Ovary (tissue), 9 donors: Measurements from ENCODE around the gene BRICD5. TPM values are rescaled to one million over a fixed set of nuclear protein-coding genes. Genes with fewer than 3 reads are reported as not detected.

Experiments used
- DNase-seq, 5 donors: peaks; one replicate each; pipeline ENCODE4 v3.0.0-alpha.2; 2019 to 2020
- H3K27ac ChIP-seq, 2 donors: fragments of 200-600 bp; one replicate each; pipeline versions ENCODE4 v1.5.1 to v1.8.0; 2019 to 2022
- H3K27me3 ChIP-seq: fragments of 200-600 bp; one replicate; pipeline ENCODE4 v1.8.0; 2022
- H3K36me3 ChIP-seq: fragments of 200-600 bp; sonication (generic); one replicate; pipeline ENCODE4 v1.5.1; 2019
- H3K4me1 ChIP-seq: one replicate; pipeline ENCODE4 v1.8.1; 2013; ENCODE audit warnings: mild to moderate bottlenecking, moderate library complexity; ENCODE audit not compliant: insufficient read depth
- H3K4me3 ChIP-seq: fragments of 200-600 bp; sonication (generic); one replicate; pipeline ENCODE4 v1.5.1; 2017
- H3K9me3 ChIP-seq, 2 donors: fragments of 200-600 bp in 1 of 2; sonication (generic) in 1 of 2; one replicate each; pipeline versions ENCODE4 v1.5.1 to v1.8.1; 2013 to 2019; ENCODE audit warnings: mild to moderate bottlenecking in 1 of 2, moderate library complexity in 1 of 2
- EP300 ChIP-seq: sonication (generic); formaldehyde crosslinking; IDR thresholded peaks from one replicate; pipeline ENCODE4 v1.6.1; 2017; ENCODE audit warnings: antibody characterized with exemption
- POLR2A ChIP-seq: fragments of 450-650 bp; IDR thresholded peaks from one replicate; pipeline ENCODE4 v1.6.1; 2017; ENCODE audit warnings: antibody characterized with exemption, mild to moderate bottlenecking, moderate library complexity
- WGBS, 3 donors: extraction: QIAGEN DNeasy Blood & Tissue Kit in 1 of 3; methylation state at CpG; one replicate each; pipeline versions ENCODE4 v1.1.5 to v1.1.7; 2013 to 2017; 5-methylcytosine and 5-hydroxymethylcytosine counted together
- intact Hi-C, 4 donors: fragments of 100-400 bp; cut with DNase I; formaldehyde crosslinking; loops; one replicate each; pipeline versions ENCODE4 v1.11.0 to v1.15.1; 2022 to 2023
- polyA plus RNA-seq, 2 donors: library from polyadenylated mRNA; stranded (reverse); fragments of 200-250 nt in 1 of 2; fragments of 350-450 nt in 1 of 2; fragmentation: Illumina TruSeq in 1 of 2; extraction: RNeasy Lipid Tissue Mini Kit (QIAGEN cat#74804) in 1 of 2; gene quantifications; one replicate each; pipeline ENCODE4 v1.2.3, GENCODE V29; 2013 to 2014
- total RNA-seq, 7 donors: library from RNA; depleted of rRNA in 2 of 7; stranded (reverse); fragments of >200 nt in 2 of 7; fragmentation: NEBNext Ultra II Directional in 3 of 7; extraction: Animal tissue kit (Norgen Biotek cat#: 25700) in 3 of 7; gene quantifications; one replicate each; pipeline versions ENCODE4 v1.1.0 to v1.2.4, GENCODE V29; 2016 to 2023
- TF ChIP-seq, protein P1 (sequence below), 3 donors: fragments of 450-650 bp in 2 of 3; fragments of 200-600 bp in 1 of 3; IDR thresholded peaks; one replicate each; pipeline versions ENCODE4 v1.5.1 to v1.8.0; 2016 to 2022; ENCODE audit warnings: antibody characterized with exemption in 3 of 3, mild to moderate bottlenecking in 1 of 3
- donor health status: DM: no; HTN: no; CAD: no; lungs with moderate emphysema.
- donor health status: DM: no; HTN: no; CAD: no.
- donor health status: Bipolar disorder and iron deficiency.
- donor health status: DM: yes; HTN: yes; CAD: no.
- donor health status: DM: no; HTN: no; CAD: no.
- donor health status: DM: yes; HTN: yes; CAD: no.

Gene BRICD5
- total and polyA plus RNA-seq, 9 donors, result 0.37 to 8.3 (median 6.2) TPM

DNA sequence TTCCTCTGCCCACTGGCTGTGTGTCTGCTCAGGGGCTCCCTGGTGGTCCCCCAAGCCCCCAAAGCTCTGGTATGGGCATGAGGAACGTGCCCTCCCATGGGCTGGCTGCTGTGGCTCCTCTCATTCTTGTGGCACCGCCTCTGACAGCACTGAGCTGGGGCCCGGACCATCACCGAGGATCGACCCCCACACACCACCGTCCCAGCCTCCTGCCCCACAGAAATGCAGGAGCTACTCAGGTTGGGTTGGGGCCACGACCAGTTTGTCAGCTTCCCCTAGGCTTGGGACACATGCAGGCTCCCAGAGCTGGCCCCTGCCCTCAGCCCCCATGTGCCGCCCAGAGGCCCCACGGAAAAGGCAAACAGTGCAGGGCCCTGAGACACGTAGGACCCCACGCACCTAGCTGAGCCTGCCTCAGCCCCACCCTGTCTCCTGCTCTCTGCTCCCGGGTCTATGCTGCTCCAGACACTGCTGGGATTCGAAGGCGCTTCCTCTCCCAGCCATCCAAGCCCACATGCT, 11.0 kb downstream of the BRICD5 start:
- intact Hi-C loops, result no loop called here
- DNase-seq, result no peak
- no peaks in the 10 kb centered on the region for H3K9me3 ChIP-seq
- H3K27me3 ChIP-seq, result peaks cover 2% of the 10 kb centered on the region
- TF ChIP-seq, protein P1, sequence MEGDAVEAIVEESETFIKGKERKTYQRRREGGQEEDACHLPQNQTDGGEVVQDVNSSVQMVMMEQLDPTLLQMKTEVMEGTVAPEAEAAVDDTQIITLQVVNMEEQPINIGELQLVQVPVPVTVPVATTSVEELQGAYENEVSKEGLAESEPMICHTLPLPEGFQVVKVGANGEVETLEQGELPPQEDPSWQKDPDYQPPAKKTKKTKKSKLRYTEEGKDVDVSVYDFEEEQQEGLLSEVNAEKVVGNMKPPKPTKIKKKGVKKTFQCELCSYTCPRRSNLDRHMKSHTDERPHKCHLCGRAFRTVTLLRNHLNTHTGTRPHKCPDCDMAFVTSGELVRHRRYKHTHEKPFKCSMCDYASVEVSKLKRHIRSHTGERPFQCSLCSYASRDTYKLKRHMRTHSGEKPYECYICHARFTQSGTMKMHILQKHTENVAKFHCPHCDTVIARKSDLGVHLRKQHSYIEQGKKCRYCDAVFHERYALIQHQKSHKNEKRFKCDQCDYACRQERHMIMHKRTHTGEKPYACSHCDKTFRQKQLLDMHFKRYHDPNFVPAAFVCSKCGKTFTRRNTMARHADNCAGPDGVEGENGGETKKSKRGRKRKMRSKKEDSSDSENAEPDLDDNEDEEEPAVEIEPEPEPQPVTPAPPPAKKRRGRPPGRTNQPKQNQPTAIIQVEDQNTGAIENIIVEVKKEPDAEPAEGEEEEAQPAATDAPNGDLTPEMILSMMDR (IDR thresholded peaks at IDR 0.05), result no peak
- no peak for TF ChIP-seq POLR2A
- TF ChIP-seq EP300, result no peak
- H3K4me1 ChIP-seq, result peaks cover 2% of the 10 kb centered on the region
- no peaks in the 10 kb centered on the region for H3K36me3 ChIP-seq
- 54 to 55% (median 55%) methylated on average over 13 to 14 of the region's 14 CpGs for WGBS, 3 donors
- no peak overlapping the region for H3K27ac ChIP-seq
- H3K4me3 ChIP-seq, result no peak overlapping the region

GRCh38 chr16:2199095-2199494, 11.6 kb downstream of the BRICD5 start:
- no peak for DNase-seq
- no peak overlapping the region for H3K27ac ChIP-seq
- H3K27me3 ChIP-seq, result peaks cover 2% of the 10 kb centered on the region
- intact Hi-C loops, result no loop called here
- no peaks in the 10 kb centered on the region for H3K9me3 ChIP-seq
- H3K36me3 ChIP-seq, result no peaks in the 10 kb centered on the region
- H3K4me3 ChIP-seq, result no peak overlapping the region
- H3K4me1 ChIP-seq, result no peaks in the 10 kb centered on the region
- TF ChIP-seq EP300, result no peak
- TF ChIP-seq POLR2A, result no peak
- TF ChIP-seq, protein P1 (IDR thresholded peaks at IDR 0.05), result no peak
- WGBS, 3 donors, result 65 to 72% (median 71%) methylated on average over 5 of the region's 5 CpGs

GRCh38 chr16:2198283-2198682, 12.4 kb downstream of the BRICD5 start:
- Histone ChIP-seq H3K27ac (no peak overlapping the region), H3K36me3 (no peaks in the 10 kb centered on the region), H3K27me3 (peaks cover 2% of the 10 kb centered on the region), H3K4me1 (no peaks in the 10 kb centered on the region), H3K4me3 (no peak overlapping the region), H3K9me3 (no peaks in the 10 kb centered on the region)
- intact Hi-C loops, result no loop called here
- DNase-seq, result no peak
- WGBS, 3 donors, result 51 to 60% (median 56%) methylated on average over 4 of the region's 4 CpGs
- TF ChIP-seq, protein P1 (IDR thresholded peaks at IDR 0.05), result no peak
- TF ChIP-seq POLR2A (no peak), EP300 (no peak)

DNA sequence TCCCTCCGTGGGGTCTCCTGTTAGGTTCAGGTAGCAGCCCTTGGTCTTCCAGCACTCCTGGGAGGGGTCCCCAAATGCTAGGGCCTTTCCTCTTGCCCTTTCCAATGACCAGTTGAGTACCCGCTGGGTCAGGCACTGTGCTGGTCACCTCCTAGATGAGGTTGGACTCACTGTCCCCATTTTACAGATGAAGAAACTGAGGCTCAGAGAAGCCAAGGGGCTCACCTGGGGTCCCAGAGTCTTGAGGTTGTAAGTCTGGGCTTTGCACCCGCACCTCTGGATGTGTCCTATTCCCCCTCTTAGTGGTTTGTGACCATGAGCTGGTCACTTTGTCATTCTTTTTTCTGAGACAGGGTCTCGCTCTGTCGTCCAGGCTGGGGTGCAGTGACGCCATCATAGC, 12.9 kb downstream of the BRICD5 start:
- no peaks in the 10 kb centered on the region for H3K4me1 ChIP-seq
- DNase-seq, result no peak
- no peaks in the 10 kb centered on the region for H3K9me3 ChIP-seq
- no peak overlapping the region for H3K27ac ChIP-seq
- 75 to 86% (median 85%) methylated on average over 6 of the region's 6 CpGs for WGBS, 3 donors
- no peak overlapping the region for H3K4me3 ChIP-seq
- peaks cover 2% of the 10 kb centered on the region for H3K27me3 ChIP-seq
- intact Hi-C loops, result no loop called here
- TF ChIP-seq POLR2A, result no peak
- no peak for TF ChIP-seq EP300
- no peaks in the 10 kb centered on the region for H3K36me3 ChIP-seq

DNA sequence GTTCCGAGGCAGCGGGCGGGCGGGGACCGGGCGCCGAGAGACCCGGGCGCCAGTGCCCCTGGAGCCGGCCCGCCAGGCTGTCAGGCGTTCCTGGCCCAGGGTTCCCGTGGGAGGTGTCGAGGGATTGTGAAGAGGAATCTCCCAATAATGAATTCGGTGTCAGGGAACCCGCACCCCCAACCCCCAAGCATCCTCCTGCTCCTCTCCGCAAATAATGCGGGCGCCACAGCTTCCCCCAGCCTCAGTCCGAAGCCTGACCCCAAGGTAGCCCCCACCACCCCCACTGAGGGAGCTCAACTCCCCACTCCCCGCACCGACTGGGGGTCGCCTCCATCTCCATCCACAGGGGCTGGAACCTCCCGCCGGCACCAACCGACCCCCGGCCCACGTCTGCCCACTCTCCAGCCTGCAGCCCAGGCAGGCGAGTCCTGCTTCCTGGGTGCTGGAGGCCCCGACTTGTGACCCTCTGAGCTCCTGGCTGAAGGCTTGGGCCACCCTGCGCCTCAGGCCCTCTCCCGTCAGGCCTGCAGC, 13.6 kb downstream of the BRICD5 start:
- WGBS, 3 donors, result 24 to 30% (median 26%) methylated on average over 30 to 32 of the region's 32 CpGs
- no peaks in the 10 kb centered on the region for H3K4me1 ChIP-seq
- TF ChIP-seq POLR2A (no peak), EP300 (no peak)
- TF ChIP-seq, protein P1 (IDR thresholded peaks at IDR 0.05), result no peak
- no peak overlapping the region for H3K4me3 ChIP-seq
- no peaks in the 10 kb centered on the region for H3K9me3 ChIP-seq
- DNase-seq, result no peak
- peaks cover 2% of the 10 kb centered on the region for H3K27me3 ChIP-seq
- intact Hi-C loops, result no loop called here
- no peak overlapping the region for H3K27ac ChIP-seq
- no peaks in the 10 kb centered on the region for H3K36me3 ChIP-seq
